ENCODE data around the gene DLL1. TPM values are rescaled to one million over a fixed set of nuclear protein-coding genes. Genes with fewer than 3 reads are reported as not detected.

DLL1 gene
- total RNA-seq, 1 donor from 2014 or later = 16.5 TPM

DNA sequence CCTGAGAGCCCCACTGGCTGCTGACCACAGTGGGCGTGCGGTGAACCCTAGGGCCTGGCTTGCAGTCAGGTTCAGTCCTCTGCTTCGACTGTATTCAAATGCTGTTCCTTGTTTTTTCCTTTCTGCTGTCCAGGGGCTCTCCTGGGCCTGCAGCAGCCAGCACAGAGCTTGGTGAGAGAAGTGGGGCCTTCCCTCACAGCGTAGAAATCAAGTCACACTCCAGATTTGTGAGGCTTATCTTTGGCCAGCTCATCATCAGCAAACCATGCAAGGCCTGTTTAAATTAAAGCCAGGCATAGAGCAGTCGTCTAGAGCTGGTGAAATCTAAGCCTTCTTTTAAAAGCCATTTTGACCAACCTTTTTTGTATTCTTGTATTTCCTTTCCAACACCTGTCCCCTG lies 24.1 kb upstream of the DLL1 start:
- no peaks in the 10 kb centered on the region for H3K4me1 ChIP-seq
- intact Hi-C loops (cut with DNase I) = no loop called here
- DNase-seq (ENCODE audit: low spot score in 2 of 2) = no peak
- peaks cover 11 to 18% of the 10 kb centered on the region in 2 donors for H3K36me3 ChIP-seq
- TF ChIP-seq, protein P1, sequence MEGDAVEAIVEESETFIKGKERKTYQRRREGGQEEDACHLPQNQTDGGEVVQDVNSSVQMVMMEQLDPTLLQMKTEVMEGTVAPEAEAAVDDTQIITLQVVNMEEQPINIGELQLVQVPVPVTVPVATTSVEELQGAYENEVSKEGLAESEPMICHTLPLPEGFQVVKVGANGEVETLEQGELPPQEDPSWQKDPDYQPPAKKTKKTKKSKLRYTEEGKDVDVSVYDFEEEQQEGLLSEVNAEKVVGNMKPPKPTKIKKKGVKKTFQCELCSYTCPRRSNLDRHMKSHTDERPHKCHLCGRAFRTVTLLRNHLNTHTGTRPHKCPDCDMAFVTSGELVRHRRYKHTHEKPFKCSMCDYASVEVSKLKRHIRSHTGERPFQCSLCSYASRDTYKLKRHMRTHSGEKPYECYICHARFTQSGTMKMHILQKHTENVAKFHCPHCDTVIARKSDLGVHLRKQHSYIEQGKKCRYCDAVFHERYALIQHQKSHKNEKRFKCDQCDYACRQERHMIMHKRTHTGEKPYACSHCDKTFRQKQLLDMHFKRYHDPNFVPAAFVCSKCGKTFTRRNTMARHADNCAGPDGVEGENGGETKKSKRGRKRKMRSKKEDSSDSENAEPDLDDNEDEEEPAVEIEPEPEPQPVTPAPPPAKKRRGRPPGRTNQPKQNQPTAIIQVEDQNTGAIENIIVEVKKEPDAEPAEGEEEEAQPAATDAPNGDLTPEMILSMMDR (IDR thresholded peaks at IDR 0.05) = no peak
- H3K4me3 ChIP-seq = no peak overlapping the region
- no peaks in the 10 kb centered on the region for H3K27me3 ChIP-seq
- no peaks in the 10 kb centered on the region for H3K9me3 ChIP-seq
- no peak overlapping the region for H3K27ac ChIP-seq

DNA sequence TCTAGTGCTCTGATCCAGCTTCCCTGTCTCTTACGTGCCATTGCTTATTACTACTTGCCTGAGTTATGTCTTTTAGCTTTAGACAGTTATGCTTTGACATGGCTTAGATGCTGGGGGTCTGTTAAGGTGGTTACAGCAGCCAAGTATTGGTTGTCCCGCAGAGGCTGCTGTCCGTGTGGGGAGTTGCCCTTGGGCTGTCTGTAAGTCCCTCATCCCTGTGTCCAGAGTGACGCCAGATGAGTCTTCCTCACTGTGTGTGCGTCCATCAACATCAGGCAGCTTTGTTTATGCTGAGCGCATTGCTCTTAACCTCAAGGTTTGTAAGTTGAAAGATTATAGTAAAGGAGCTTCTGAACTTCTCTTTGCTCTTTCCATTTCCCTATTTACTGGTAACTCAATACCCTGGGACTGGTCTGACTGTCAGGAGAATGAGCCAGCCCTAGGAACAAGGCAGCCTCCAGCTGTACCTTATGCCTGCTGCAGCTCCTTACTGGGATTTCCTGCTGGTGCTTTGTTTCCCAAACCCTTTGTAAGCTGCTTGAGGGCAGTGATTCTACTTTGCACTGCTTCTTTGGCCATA lies 22.9 kb upstream of the DLL1 start:
- DNase-seq (ENCODE audit: low spot score in 2 of 2) = no peak
- H3K36me3 ChIP-seq = peaks cover 7 to 12% of the 10 kb centered on the region in 2 donors
- H3K9me3 ChIP-seq = no peaks in the 10 kb centered on the region
- intact Hi-C loops (cut with DNase I) = no loop called here
- H3K27me3 ChIP-seq = no peaks in the 10 kb centered on the region
- TF ChIP-seq, protein P1 (IDR thresholded peaks at IDR 0.05) = no peak
- no peak overlapping the region for H3K4me3 ChIP-seq
- H3K4me1 ChIP-seq = peaks cover 0 to under 1% of the 10 kb centered on the region in 2 donors
- no peak overlapping the region for H3K27ac ChIP-seq

DNA sequence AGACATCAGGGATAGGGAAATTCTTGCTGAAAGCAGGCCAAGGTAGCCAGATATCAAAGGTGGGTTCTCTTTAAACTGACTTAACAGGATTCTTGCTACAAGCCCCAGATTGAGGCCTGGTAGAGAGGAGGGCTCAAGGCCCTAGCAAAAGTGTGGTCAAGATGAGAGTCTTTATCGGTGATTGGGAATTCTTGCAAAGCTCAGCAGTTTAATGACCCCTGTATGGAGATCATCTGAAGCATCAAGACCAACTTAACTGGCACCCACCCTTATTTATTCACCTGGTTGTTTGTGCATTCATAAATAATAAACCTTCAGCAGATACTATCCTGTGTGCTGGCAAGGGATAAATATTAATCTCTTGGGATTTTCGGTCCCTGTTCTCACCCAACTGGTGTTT lies 22.0 kb upstream of the DLL1 start:
- H3K4me1 ChIP-seq = peaks cover 0 to 8% of the 10 kb centered on the region in 2 donors
- H3K4me3 ChIP-seq = no peak overlapping the region
- no peak overlapping the region for H3K27ac ChIP-seq
- no peak for DNase-seq (ENCODE audit: low spot score in 2 of 2)
- H3K27me3 ChIP-seq = no peaks in the 10 kb centered on the region
- intact Hi-C loops (cut with DNase I) = no loop called here
- TF ChIP-seq, protein P1 (IDR thresholded peaks at IDR 0.05) = no peak
- H3K36me3 ChIP-seq = peaks cover 3 to 6% of the 10 kb centered on the region in 2 donors
- no peaks in the 10 kb centered on the region for H3K9me3 ChIP-seq

DNA sequence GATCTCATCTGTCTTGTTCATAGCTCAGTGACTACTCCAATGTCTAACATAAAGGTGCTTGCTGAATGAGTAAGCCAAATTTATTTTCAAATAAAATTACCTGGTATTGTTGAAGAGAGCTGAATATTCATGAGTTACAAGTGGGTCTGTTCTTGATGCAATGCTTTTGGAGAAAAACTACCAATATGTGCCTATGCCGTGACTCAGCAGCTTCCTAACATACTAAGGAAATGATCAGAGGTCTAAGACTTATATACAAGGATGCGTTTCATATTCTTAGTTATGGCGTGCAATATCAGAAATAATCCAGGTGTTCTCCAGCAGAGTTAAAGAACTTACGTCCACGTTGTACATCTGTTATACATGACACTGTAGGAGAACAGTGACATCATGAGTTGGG lies 20.8 kb upstream of the DLL1 start:
- intact Hi-C loops (cut with DNase I) = no loop called here
- TF ChIP-seq, protein P1 (IDR thresholded peaks at IDR 0.05) = no peak
- H3K36me3 ChIP-seq = no peaks in the 10 kb centered on the region
- peaks cover 0 to 12% of the 10 kb centered on the region in 2 donors for H3K4me1 ChIP-seq
- no peaks in the 10 kb centered on the region for H3K9me3 ChIP-seq
- H3K27me3 ChIP-seq = no peaks in the 10 kb centered on the region
- H3K27ac ChIP-seq = no peak overlapping the region
- DNase-seq (ENCODE audit: low spot score in 2 of 2) = no peak
- no peak overlapping the region for H3K4me3 ChIP-seq

DNA sequence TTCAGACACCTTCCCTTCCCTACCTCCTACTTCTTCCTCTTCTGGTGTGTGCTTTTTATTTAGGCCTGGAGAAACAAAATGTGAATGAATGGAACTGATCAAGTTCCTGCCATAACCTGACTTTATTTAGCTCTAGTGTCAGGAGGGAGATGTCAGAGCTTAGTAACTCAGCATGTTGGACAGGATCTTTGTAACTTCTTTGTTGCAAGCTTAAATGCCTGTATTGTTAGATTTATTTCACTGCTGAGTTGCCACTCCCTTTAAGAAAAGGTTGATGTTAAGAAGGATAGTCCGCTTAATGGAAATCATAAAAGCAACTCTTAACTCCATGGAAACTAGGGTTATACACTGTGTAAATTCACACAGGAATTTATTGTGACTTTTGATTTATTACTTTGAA lies 17.9 kb upstream of the DLL1 start:
- TF ChIP-seq, protein P1 (IDR thresholded peaks at IDR 0.05) = no peak
- Histone ChIP-seq H3K27ac (no peak overlapping the region), H3K27me3 (no peaks in the 10 kb centered on the region), H3K9me3 (no peaks in the 10 kb centered on the region), H3K4me1 (peaks cover 0 to 19% of the 10 kb centered on the region in 2 donors), H3K36me3 (no peaks in the 10 kb centered on the region), H3K4me3 (no peak overlapping the region)
- no peak for DNase-seq (ENCODE audit: low spot score in 2 of 2)
- intact Hi-C loops (cut with DNase I) = no loop called here

Measured in ascending aorta (tissue), 2 donors.